GM12801 (cell line): Measurements from ENCODE around the gene YIF1A.

Experiments
- TF ChIP-seq, protein P1 (sequence below): IDR thresholded peaks from one replicate; pipeline ENCODE4 v1.5.1; 2011; ENCODE audit warnings: control low read depth; ENCODE audit not compliant: insufficient read length; ENCODE audit errors: extremely low read depth

The YIF1A gene, protein sequence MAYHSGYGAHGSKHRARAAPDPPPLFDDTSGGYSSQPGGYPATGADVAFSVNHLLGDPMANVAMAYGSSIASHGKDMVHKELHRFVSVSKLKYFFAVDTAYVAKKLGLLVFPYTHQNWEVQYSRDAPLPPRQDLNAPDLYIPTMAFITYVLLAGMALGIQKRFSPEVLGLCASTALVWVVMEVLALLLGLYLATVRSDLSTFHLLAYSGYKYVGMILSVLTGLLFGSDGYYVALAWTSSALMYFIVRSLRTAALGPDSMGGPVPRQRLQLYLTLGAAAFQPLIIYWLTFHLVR

GRCh38 chr11:66288671-66289547, at the start of gene YIF1A:
Gene YIF1A (minus strand): TSS chr11:66289143. CDS start chr11:66288985, 158 bp downstream.
- TF ChIP-seq, protein P1, sequence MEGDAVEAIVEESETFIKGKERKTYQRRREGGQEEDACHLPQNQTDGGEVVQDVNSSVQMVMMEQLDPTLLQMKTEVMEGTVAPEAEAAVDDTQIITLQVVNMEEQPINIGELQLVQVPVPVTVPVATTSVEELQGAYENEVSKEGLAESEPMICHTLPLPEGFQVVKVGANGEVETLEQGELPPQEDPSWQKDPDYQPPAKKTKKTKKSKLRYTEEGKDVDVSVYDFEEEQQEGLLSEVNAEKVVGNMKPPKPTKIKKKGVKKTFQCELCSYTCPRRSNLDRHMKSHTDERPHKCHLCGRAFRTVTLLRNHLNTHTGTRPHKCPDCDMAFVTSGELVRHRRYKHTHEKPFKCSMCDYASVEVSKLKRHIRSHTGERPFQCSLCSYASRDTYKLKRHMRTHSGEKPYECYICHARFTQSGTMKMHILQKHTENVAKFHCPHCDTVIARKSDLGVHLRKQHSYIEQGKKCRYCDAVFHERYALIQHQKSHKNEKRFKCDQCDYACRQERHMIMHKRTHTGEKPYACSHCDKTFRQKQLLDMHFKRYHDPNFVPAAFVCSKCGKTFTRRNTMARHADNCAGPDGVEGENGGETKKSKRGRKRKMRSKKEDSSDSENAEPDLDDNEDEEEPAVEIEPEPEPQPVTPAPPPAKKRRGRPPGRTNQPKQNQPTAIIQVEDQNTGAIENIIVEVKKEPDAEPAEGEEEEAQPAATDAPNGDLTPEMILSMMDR = no peak

DNA sequence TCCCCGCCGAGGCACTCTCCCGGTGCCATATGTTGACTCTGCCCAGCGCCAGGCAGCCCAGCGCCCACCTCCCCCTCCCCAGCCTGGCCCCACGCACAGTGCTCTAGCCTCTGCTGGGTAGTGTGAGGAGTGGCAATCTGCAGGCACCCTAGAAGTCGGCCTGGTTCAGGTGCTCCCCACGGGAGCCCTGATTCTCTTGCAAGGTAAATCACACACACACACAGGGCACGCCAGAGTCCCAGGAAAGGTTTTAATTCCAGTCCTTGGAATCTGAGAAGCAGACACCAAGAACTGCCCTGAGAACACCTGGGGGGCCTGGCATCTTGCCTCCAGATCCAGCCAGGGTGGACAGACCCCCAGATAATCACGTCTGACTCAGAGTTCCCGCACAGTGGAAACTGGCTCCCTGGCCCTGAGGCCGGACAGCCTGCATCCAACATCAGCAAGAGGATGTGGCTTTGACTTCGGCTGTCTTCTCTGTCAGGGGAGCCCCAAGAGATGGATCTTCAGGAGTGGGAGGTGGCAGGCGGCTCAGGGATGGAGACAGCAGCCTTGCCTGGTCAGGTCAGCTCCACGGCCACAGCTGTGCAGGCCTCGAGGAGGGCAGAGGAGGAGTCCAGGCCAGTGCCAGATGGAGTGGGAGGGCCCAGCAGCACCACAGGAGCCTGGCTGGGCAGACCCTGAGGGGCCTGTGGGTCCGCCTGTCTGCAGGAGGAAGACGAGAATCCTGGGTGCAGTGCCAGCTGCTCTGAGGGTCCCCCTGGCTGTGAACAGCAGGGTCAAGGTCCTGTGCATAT, 48.4 kb upstream of the YIF1A start:
- TF ChIP-seq, protein P1 = no peak

- TF ChIP-seq, protein P1 = no peak
Observed at GRCh38 chr11:66336234-66337102, 47.5 kb upstream of the YIF1A start, which contains the start of gene RIN1. Gene RIN1 (minus strand): TSS chr11:66336434. CDS start chr11:66336402, 32 bp downstream.

- TF ChIP-seq, protein P1 = no peak
Observed at GRCh38 chr11:66335531-66336233, 46.7 kb upstream of the YIF1A start.

DNA sequence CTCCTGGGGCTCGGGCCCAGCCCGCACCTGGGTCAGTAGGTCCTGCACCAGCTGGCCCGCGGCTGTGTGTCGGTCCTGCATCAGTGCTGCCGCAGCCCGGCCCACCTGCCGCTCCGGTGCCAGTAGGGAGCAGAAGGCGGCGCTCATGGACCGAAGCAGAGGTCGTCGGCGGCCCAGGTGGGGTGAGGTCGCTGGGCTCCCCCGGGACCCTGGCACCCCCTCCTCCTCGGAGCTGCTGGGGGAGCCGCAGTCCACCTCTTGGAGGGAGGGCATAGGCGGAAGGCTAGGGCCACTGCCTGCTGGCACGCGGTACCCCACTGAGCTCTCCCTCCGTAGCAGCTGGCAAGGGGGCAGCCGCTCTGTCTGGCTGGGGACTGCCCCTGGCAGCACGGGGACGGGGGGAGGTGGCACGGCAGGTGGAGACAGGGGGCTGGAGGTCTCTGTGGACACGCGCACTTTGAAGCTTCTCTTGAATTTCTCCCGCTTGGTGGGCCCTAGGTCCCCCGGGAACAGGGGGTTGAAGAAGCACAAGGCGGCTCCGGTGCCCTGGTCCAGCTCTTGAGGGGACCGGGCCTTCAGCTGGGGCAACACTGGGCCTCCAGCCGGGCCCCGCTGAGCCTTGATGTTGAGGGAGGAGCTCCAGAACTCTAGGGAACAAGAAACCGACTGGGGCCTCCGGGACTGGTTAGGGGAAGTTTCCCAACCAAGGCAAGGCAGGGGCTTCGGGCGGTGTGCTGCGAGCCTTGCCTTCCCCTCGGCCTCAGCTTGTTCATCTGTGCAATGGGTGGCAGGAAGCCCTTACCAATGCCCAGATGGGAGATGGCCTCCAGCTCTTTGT, 45.9 kb upstream of the YIF1A start:
- TF ChIP-seq, protein P1 = no peak
